H9 (cell line): Measurements from ENCODE around the gene SATB1. TPM values are rescaled to one million over a fixed set of nuclear protein-coding genes. Genes with fewer than 3 reads are reported as not detected.

Source experiments
- DNase-seq: peaks from one replicate; pipeline ENCODE4 v3.0.0-alpha.2; 2017
- H2AFZ ChIP-seq: one replicate; pipeline ENCODE4 v1.6.1; 2013; ENCODE audit warnings: mild to moderate bottlenecking, low read length, control low read depth, moderate library complexity
- H2AK5ac ChIP-seq: 2 replicates; pipeline ENCODE4 v1.6.1; 2013; ENCODE audit warnings: low read length, control low read depth, mixed read lengths; ENCODE audit not compliant: insufficient read length
- H2BK120ac ChIP-seq: one replicate; pipeline ENCODE4 v1.6.1; 2013; ENCODE audit warnings: low read depth, mild to moderate bottlenecking, low read length, control low read depth, inconsistent platforms; ENCODE audit not compliant: poor library complexity, severe bottlenecking
- H2BK12ac ChIP-seq: 2 replicates; pipeline ENCODE4 v1.6.1; 2013; ENCODE audit warnings: low read length, control low read depth, mixed read lengths, low read depth; ENCODE audit not compliant: insufficient read length
- H2BK15ac ChIP-seq: 2 replicates; pipeline ENCODE4 v1.6.1; 2013; ENCODE audit warnings: low read depth, low read length, control low read depth
- H2BK20ac ChIP-seq: one replicate; pipeline ENCODE4 v1.6.1; 2013; ENCODE audit warnings: low read depth, mild to moderate bottlenecking, low read length, control low read depth, inconsistent platforms; ENCODE audit not compliant: poor library complexity, severe bottlenecking
- H2BK5ac ChIP-seq: 2 replicates; pipeline ENCODE4 v1.6.1; 2013; ENCODE audit warnings: low read length, control low read depth, mixed read lengths; ENCODE audit not compliant: insufficient read length
- H3K14ac ChIP-seq: 2 replicates; pipeline ENCODE4 v1.6.1; 2013; ENCODE audit warnings: low read length, control low read depth; ENCODE audit not compliant: insufficient read depth
- H3K18ac ChIP-seq: 2 replicates; pipeline ENCODE4 v1.6.1; 2013; ENCODE audit warnings: low read depth, mild to moderate bottlenecking, mixed read lengths, low read length, control low read depth; ENCODE audit not compliant: insufficient read length
- H3K23ac ChIP-seq: 2 replicates; pipeline ENCODE4 v1.6.1; 2013; ENCODE audit warnings: low read length, control low read depth, mixed read lengths, low read depth; ENCODE audit not compliant: insufficient read length
- H3K23me2 ChIP-seq: 2 replicates; pipeline ENCODE4 v1.6.1; 2013; ENCODE audit warnings: low read depth, mild to moderate bottlenecking, mixed read lengths, low read length, control low read depth; ENCODE audit not compliant: insufficient read length, poor library complexity, severe bottlenecking
- H3K27ac ChIP-seq: 2 replicates; pipeline ENCODE4 v1.5.1; 2013; ENCODE audit warnings: low read length, control low read depth, mixed read lengths, low read depth; ENCODE audit not compliant: insufficient read length
- H3K27me3 ChIP-seq: 2 replicates; pipeline ENCODE4 v1.6.1; 2013; ENCODE audit warnings: low read length, control low read depth, inconsistent platforms; ENCODE audit not compliant: insufficient read depth
- H3K4ac ChIP-seq: 2 replicates; pipeline ENCODE4 v1.6.1; 2013; ENCODE audit warnings: low read depth, mild to moderate bottlenecking, control low read depth, inconsistent platforms, low read length, moderate library complexity
- H3K4me1 ChIP-seq: 2 replicates; pipeline ENCODE4 v1.6.1; 2013; ENCODE audit warnings: low read length, control low read depth, inconsistent platforms; ENCODE audit not compliant: insufficient read depth
- H3K4me2 ChIP-seq: 2 replicates; pipeline ENCODE4 v1.6.1; 2013; ENCODE audit warnings: low read length, control low read depth, mixed read lengths; ENCODE audit not compliant: insufficient read length, insufficient read depth
- H3K56ac ChIP-seq: 2 replicates; pipeline ENCODE4 v1.6.1; 2013; ENCODE audit warnings: low read depth, mild to moderate bottlenecking, mixed read lengths, low read length, control low read depth; ENCODE audit not compliant: insufficient read length
- H3K79me1 ChIP-seq: 2 replicates; pipeline ENCODE4 v1.6.1; 2013; ENCODE audit warnings: low read depth, mild to moderate bottlenecking, moderate library complexity, low read length, control low read depth, inconsistent platforms; ENCODE audit not compliant: insufficient read depth, poor library complexity, severe bottlenecking
- H3K79me2 ChIP-seq: 2 replicates; pipeline ENCODE4 v1.6.1; 2013; ENCODE audit warnings: low read length, control low read depth, inconsistent platforms; ENCODE audit not compliant: insufficient read depth
- H3K9ac ChIP-seq: 2 replicates; pipeline ENCODE4 v1.6.1; 2013; ENCODE audit warnings: low read length, control low read depth, mixed read lengths; ENCODE audit not compliant: insufficient read length; ENCODE audit errors: extremely low read depth
- H3K9me3 ChIP-seq: one replicate; pipeline ENCODE4 v1.6.1; 2013; ENCODE audit warnings: low read depth, low read length, inconsistent platforms; ENCODE audit not compliant: control insufficient read depth
- H3T11ph ChIP-seq: one replicate; pipeline ENCODE4 v1.6.1; 2013; ENCODE audit warnings: mild to moderate bottlenecking, low read length, control low read depth, inconsistent platforms
- H4K20me1 ChIP-seq: one replicate; pipeline ENCODE4 v1.6.1; 2013; ENCODE audit not compliant: control insufficient read depth, insufficient read length, insufficient read depth
- H4K5ac ChIP-seq: 2 replicates; pipeline ENCODE4 v1.6.1; 2013; ENCODE audit warnings: low read depth, mild to moderate bottlenecking, mixed read lengths, low read length, control low read depth; ENCODE audit not compliant: insufficient read length
- H4K8ac ChIP-seq: replicated peaks from 2 replicates; pipeline ENCODE4 v1.6.1; 2013; ENCODE audit warnings: low read length, control low read depth, mixed read lengths, low read depth; ENCODE audit not compliant: insufficient read length
- H4K91ac ChIP-seq: 2 replicates; pipeline ENCODE4 v1.6.1; 2013; ENCODE audit warnings: low read depth, mild to moderate bottlenecking, moderate library complexity, mixed read lengths, low read length, control low read depth; ENCODE audit not compliant: insufficient read length
- H3K27ac Mint-ChIP-seq, 3 experiments: 2 replicates in 2 of 3; 3 replicates in 1 of 3; pipeline ENCODE4 v1.8.0; 2020 to 2021; ENCODE audit warnings: mixed read lengths in 3 of 3, mild to moderate bottlenecking in 1 of 3, moderate library complexity in 1 of 3
- H3K27me3 Mint-ChIP-seq: 2 replicates; pipeline ENCODE4 v1.8.0; 2021; ENCODE audit warnings: low read depth, mild to moderate bottlenecking, moderate library complexity, mixed read lengths
- H3K36me3 Mint-ChIP-seq, 3 experiments: 2 replicates in 2 of 3; 3 replicates in 1 of 3; pipeline ENCODE4 v1.8.0; 2020 to 2021; ENCODE audit warnings: low read depth in 3 of 3, mixed read lengths in 3 of 3; ENCODE audit not compliant: insufficient read depth in 1 of 3
- H3K4me1 Mint-ChIP-seq, 2 experiments: 2 replicates each; pipeline ENCODE4 v1.8.0; 2020; ENCODE audit warnings: mixed read lengths in 2 of 2
- H3K4me3 Mint-ChIP-seq, 2 experiments: 2 replicates in 1 of 2; 3 replicates in 1 of 2; pipeline ENCODE4 v1.8.0; 2020 to 2021; ENCODE audit warnings: mild to moderate bottlenecking in 2 of 2, mixed read lengths in 2 of 2, moderate library complexity in 1 of 2
- H3K9me3 Mint-ChIP-seq, 2 experiments: 2 replicates in 1 of 2; 3 replicates in 1 of 2; pipeline ENCODE4 v1.8.0; 2020; ENCODE audit warnings: mild to moderate bottlenecking in 2 of 2, mixed read lengths in 2 of 2, moderate library complexity in 1 of 2
- CTCF ChIP-seq: fragments of 200-600 bp; sonication (generic); conservative IDR thresholded peaks from 3 replicates; pipeline ENCODE4 v1.8.0; 2021; ENCODE audit warnings: antibody characterized with exemption, mild to moderate bottlenecking
- WGBS: extraction: QIAGEN DNeasy Blood & Tissue Kit; methylation state at CpG from one replicate; pipeline ENCODE4 v1.1.7; 2013; ENCODE audit warnings: missing lambda C conversion rate, low lambda C conversion rate, mixed read lengths; ENCODE audit not compliant: insufficient read length; ENCODE audit errors: extremely low coverage; 5-methylcytosine and 5-hydroxymethylcytosine counted together
- total RNA-seq: library from RNA; stranded (reverse); gene quantifications from 2 replicates; pipeline ENCODE4 v1.2.1, GENCODE V29; 2021

Gene SATB1
- total RNA-seq, 1 experiment from 2014 or later: 30.7 TPM

GRCh38 chr3:18446149-18446825 lies 21.1 kb upstream of the SATB1 start:
- H3K23ac ChIP-seq: no peak overlapping the region
- Mint-ChIP-seq H3K27ac (peak overlapping the region in 1 of 3 experiments; percentile 94; a peak in 2 of 7 replicates), H3K36me3 (peaks cover 14 to 31% (median 15%) of the 10 kb centered on the region in 3 experiments), H3K9me3 (peaks cover 4 to 10% of the 10 kb centered on the region in 2 experiments), H3K27me3 (peaks cover 38% of the 10 kb centered on the region), H3K4me1 (peaks cover 27 to 41% of the 10 kb centered on the region in 2 experiments), H3K4me3 (peak overlapping the region; percentile 84 to 89)
- H3T11ph ChIP-seq: no peak overlapping the region
- no peaks in the 10 kb centered on the region; the same call in 1 of the 2 replicates for H3K79me2 ChIP-seq
- H2AK5ac ChIP-seq: no peak overlapping the region
- H2BK5ac ChIP-seq: no peak overlapping the region
- no peak overlapping the region for H2BK12ac ChIP-seq
- H3K4me2 ChIP-seq: peak overlapping the region; percentile 69
- no peak overlapping the region for H3K18ac ChIP-seq
- no peak overlapping the region for H3K4ac ChIP-seq
- DNase-seq: no peak
- H3K4me1 ChIP-seq: peaks cover 5% of the 10 kb centered on the region; the same call in 1 of the 2 replicates
- no peak overlapping the region for H2BK15ac ChIP-seq
- no peak overlapping the region for H4K91ac ChIP-seq
- no peak overlapping the region for H3K27ac ChIP-seq
- H3K9me3 ChIP-seq: peaks cover 8% of the 10 kb centered on the region
- no peak overlapping the region for H3K14ac ChIP-seq
- H2AFZ ChIP-seq: no peak overlapping the region
- no peaks in the 10 kb centered on the region for H4K20me1 ChIP-seq
- H2BK20ac ChIP-seq: no peak overlapping the region
- TF ChIP-seq CTCF: no peak
- no peak overlapping the region for H4K5ac ChIP-seq
- H3K56ac ChIP-seq: no peak overlapping the region
- WGBS: no CpG with 5 or more reads among the region's 7 CpGs
- H3K27me3 ChIP-seq: peaks cover 7% of the 10 kb centered on the region; the same call in 1 of the 2 replicates
- H3K79me1 ChIP-seq: no peaks in the 10 kb centered on the region
- no peak overlapping the region for H2BK120ac ChIP-seq
- peak overlapping the region; percentile 10 for H3K9ac ChIP-seq
- H4K8ac ChIP-seq: no peak overlapping the region
- peaks cover 19% of the 10 kb centered on the region for H3K23me2 ChIP-seq
